Activated CD4-positive, CD25-positive, alpha-beta regulatory T cell treated with anti-CD3 and anti-CD28 coated beads, Interleukin-2, amount 50 U/mL, for 72 hours (primary cell): Measurements from ENCODE around the gene CCL16.
"Not testable (repeated sequence)": the region's sequence is repeated elsewhere in the genome, so short reads cannot be mapped to it uniquely, and the experiment has no call there.

Experiments used
- DNase-seq: peaks from one replicate; pipeline ENCODE4 v3.0.0; 2021

Gene CCL16

GRCh38 chr17:35984140-35984539 is 2.8 kb upstream of the CCL16 start:
- DNase-seq: no peak

- DNase-seq: no peak
Observed at GRCh38 chr17:35982409-35983191, 1.3 kb upstream of the CCL16 start.

GRCh38 chr17:35981908-35982330 is 622 bp upstream of the CCL16 start:
- DNase-seq: no peak

- no peak for DNase-seq
Observed at GRCh38 chr17:35978346-35978745, 3.0 kb downstream of the CCL16 start.

- DNase-seq: no peak
Observed at GRCh38 chr17:35977509-35977908, 3.8 kb downstream of the CCL16 start.

- no peak for DNase-seq
Observed at GRCh38 chr17:35973333-35974260, 7.7 kb downstream of the CCL16 start.

- no peak for DNase-seq
Observed at GRCh38 chr17:35972945-35973332, 8.4 kb downstream of the CCL16 start.

- DNase-seq: no peak
Observed at GRCh38 chr17:35972535-35972934, 8.8 kb downstream of the CCL16 start.

- no peak for DNase-seq
Observed at GRCh38 chr17:35972066-35972465, 9.2 kb downstream of the CCL16 start.

GRCh38 chr17:35969558-35970380 is 11.5 kb downstream of the CCL16 start:
- peak; percentile 65 for DNase-seq

GRCh38 chr17:35968520-35969054 is 12.7 kb downstream of the CCL16 start:
- DNase-seq: no peak

- DNase-seq: no peak
Observed at GRCh38 chr17:35965272-35965671, 16.0 kb downstream of the CCL16 start.

GRCh38 chr17:35963663-35964062 is 17.6 kb downstream of the CCL16 start:
- DNase-seq: no peak

GRCh38 chr17:35953720-35954119 is 27.6 kb downstream of the CCL16 start:
- DNase-seq: no peak

GRCh38 chr17:35949401-35949800 is 31.9 kb downstream of the CCL16 start:
- no peak for DNase-seq

- no peak for DNase-seq
Observed at GRCh38 chr17:35948092-35948491, 33.2 kb downstream of the CCL16 start.

- DNase-seq: peak; percentile 36
Observed at GRCh38 chr17:35947156-35947585, 34.1 kb downstream of the CCL16 start.

- DNase-seq: no peak
Observed at GRCh38 chr17:35944151-35944550, 37.1 kb downstream of the CCL16 start.

- no peak for DNase-seq
Observed at GRCh38 chr17:35943537-35943936, 37.8 kb downstream of the CCL16 start, which contains the start of gene LYZL6. TSS of gene LYZL6 (minus strand) at chr17:35943713. CDS start at chr17:35939356, 4,357 bp downstream.

- DNase-seq: no peak
Observed at GRCh38 chr17:35942588-35943186, 38.6 kb downstream of the CCL16 start.

- not testable (repeated sequence) for DNase-seq
Observed at GRCh38 chr17:35938492-35938891, 42.8 kb downstream of the CCL16 start.

- DNase-seq: no peak
Observed at GRCh38 chr17:35936063-35936462, 45.2 kb downstream of the CCL16 start.
